Hepatocyte (in vitro differentiated cells): ENCODE measurements around the gene GLS2. TPM values are rescaled to one million over a fixed set of nuclear protein-coding genes. Genes with fewer than 3 reads are reported as not detected.

Experiments
- DNase-seq: peaks from one replicate; pipeline ENCODE4 v3.0.0-alpha.2; 2016; ENCODE audit warnings: low spot score
- H2AFZ ChIP-seq: fragments of 200-600 bp; sonication (generic); 2 replicates; pipeline ENCODE4 v1.6.0; 2016; ENCODE audit warnings: antibody characterized with exemption, mild to moderate bottlenecking
- H3K27ac ChIP-seq: fragments of 200-600 bp; sonication (generic); 2 replicates; pipeline ENCODE4 v1.5.1; 2016; ENCODE audit warnings: mild to moderate bottlenecking
- H3K27me3 ChIP-seq: fragments of 200-600 bp; sonication (generic); 2 replicates; pipeline ENCODE4 v1.6.1; 2016
- H3K36me3 ChIP-seq: fragments of 200-600 bp; sonication (generic); replicated peaks from 2 replicates; pipeline ENCODE4 v1.5.1; 2016; ENCODE audit warnings: low read depth; ENCODE audit not compliant: insufficient read depth
- H3K4me1 ChIP-seq: fragments of 200-600 bp; sonication (generic); 2 replicates; pipeline ENCODE4 v1.5.1; 2016; ENCODE audit warnings: mild to moderate bottlenecking, moderate library complexity; ENCODE audit not compliant: insufficient read depth
- H3K4me2 ChIP-seq: fragments of 200-600 bp; sonication (generic); 2 replicates; pipeline ENCODE4 v1.6.0; 2016
- H3K4me3 ChIP-seq: fragments of 200-600 bp; sonication (generic); 2 replicates; pipeline ENCODE4 v1.5.1; 2016; ENCODE audit warnings: mild to moderate bottlenecking
- H3K79me2 ChIP-seq: fragments of 200-600 bp; sonication (generic); 2 replicates; pipeline ENCODE4 v1.6.0; 2017; ENCODE audit warnings: mild to moderate bottlenecking
- H3K9me2 ChIP-seq: fragments of 200-600 bp; sonication (generic); replicated peaks from 2 replicates; pipeline ENCODE4 v1.6.0; 2017; ENCODE audit warnings: mild to moderate bottlenecking; ENCODE audit not compliant: insufficient read depth
- H3K9me3 ChIP-seq: fragments of 200-600 bp; sonication (generic); 2 replicates; pipeline ENCODE4 v1.5.1; 2016; ENCODE audit warnings: low read depth, mild to moderate bottlenecking
- H4K20me1 ChIP-seq: fragments of 200-600 bp; sonication (generic); 2 replicates; pipeline ENCODE4 v1.6.0; 2016; ENCODE audit warnings: mild to moderate bottlenecking; ENCODE audit not compliant: insufficient read depth, poor library complexity, severe bottlenecking
- EZH2 ChIP-seq: fragments of 200-600 bp; sonication (generic); IDR thresholded peaks from 2 replicates; pipeline ENCODE4 v1.6.1; 2016; ENCODE audit warnings: antibody characterized with exemption, mild to moderate bottlenecking, borderline replicate concordance
- EZH2phosphoT487 ChIP-seq: fragments of 200-600 bp; sonication (generic); IDR thresholded peaks from one replicate; pipeline ENCODE4 v1.6.1; 2018; ENCODE audit warnings: antibody characterized with exemption, mild to moderate bottlenecking, low read depth, moderate library complexity; ENCODE audit not compliant: unreplicated experiment, severe bottlenecking
- WGBS: methylation state at CpG from one replicate; pipeline ENCODE4 v1.1.6; 2016; ENCODE audit warnings: low lambda C conversion rate; ENCODE audit errors: missing lambda C conversion rate; 5-methylcytosine and 5-hydroxymethylcytosine counted together
- polyA plus RNA-seq: library from polyadenylated mRNA; unstranded; fragments of >200 nt; fragmentation: Nextera tagmentation; extraction: Ambion mirVana; gene quantifications from 2 replicates; pipeline ENCODE4 v1.2.1, GENCODE V29; 2016
- total RNA-seq: library from RNA; depleted of rRNA; stranded (reverse); fragments of >200 nt; gene quantifications from 2 replicates; pipeline ENCODE4 v1.2.3, GENCODE V29; 2014
- TF ChIP-seq, protein P1 (sequence below): fragments of 200-600 bp; sonication (generic); IDR thresholded peaks from 2 replicates; pipeline ENCODE4 v1.5.1; 2016; ENCODE audit warnings: antibody characterized with exemption, mild to moderate bottlenecking; ENCODE audit not compliant: poor library complexity

GLS2 gene
- total and polyA plus RNA-seq, 2 experiments from 2014 or later, result 3.5 to 6.4 TPM

DNA sequence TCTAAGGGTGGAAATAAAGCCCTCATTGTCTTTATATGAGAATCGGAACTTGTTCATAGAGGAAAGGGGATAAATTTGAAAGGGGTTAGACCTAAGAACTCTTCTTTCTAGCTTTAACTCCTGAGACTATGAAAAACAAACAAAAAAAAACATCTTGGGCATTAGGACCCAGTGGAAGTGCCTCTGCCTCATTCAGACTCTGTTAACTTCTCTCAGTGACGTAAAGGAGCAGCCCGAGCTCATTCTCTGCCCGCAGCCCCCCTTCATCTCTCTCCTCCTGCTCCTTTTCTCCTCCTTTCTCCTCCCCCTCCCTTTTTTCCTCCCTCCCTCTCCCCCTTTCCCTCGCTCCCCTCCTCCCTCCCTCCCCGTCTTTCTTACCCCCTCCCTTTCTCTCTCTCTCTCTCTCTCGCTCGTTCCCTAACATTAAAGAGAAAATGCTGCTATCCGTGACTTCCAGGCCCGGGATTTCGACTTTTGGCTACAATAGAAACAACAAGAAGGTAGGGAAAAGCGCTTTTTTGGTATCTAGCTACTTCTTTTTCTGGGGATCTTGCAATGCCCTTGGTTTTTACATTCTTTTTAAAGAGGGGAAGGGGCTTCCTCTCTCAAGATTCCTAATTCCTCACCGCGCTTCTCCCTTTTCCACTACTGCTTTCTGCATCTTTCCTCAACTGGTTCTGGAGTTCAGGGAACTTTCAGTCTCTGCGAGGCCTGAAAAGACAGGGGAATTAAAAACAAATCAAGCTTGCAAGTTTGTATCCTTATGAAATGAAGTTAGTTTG, 33.8 kb upstream of the GLS2 start, which contains the start of gene RBMS2:
Gene RBMS2, plus strand, starts transcription at position 231 of the 782 bp plus-strand sequence. Its CDS starts 204 bp downstream, at position 435.
- Histone ChIP-seq H3K4me1 (peaks cover 23% of the 10 kb centered on the region), H3K36me3 (no peaks in the 10 kb centered on the region)

DNA sequence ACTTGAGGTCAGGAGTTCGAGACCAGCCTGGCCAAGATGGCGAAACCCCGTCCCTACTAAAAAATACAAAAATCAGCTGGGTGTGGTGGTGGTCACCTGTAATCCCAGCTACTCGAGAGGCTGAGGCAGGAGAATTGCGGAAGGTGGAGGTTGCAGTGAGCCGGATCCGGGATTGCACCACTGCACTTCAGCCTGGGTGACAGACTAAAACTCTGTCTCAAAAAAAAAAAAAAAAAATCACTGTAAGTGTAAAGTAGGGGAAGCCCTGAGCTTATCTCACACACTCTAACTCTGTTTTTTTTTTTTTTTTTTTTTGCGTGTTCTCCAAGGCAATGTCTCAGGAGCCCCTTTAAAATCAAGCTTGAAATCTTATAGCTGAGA, 33.2 kb upstream of the GLS2 start:
- H3K4me3 ChIP-seq, result no peak overlapping the region

More for the DNA sequence above, 33.8 kb upstream of the GLS2 start, which contains the start of gene RBMS2:
- Histone ChIP-seq H3K9me3 (no peaks in the 10 kb centered on the region), H3K27me3 (no peaks in the 10 kb centered on the region), H4K20me1 (no peaks in the 10 kb centered on the region), H3K79me2 (peaks cover 43% of the 10 kb centered on the region), H3K9me2 (no peaks in the 10 kb centered on the region), H3K4me3 (peak within 1 kb of the TSS; percentile 67), H3K27ac (peak within 1 kb of the TSS; percentile 96), H3K4me2 (peak within 1 kb of the TSS; percentile 85), H2AFZ (peak within 1 kb of the TSS; percentile 77)
- 2% methylated on average over 11 of the region's 15 CpGs for WGBS
- peak; percentile 93 for DNase-seq
- TF ChIP-seq EZH2 (no peak), EZH2phosphoT487 (no peak)
- TF ChIP-seq, protein P1, sequence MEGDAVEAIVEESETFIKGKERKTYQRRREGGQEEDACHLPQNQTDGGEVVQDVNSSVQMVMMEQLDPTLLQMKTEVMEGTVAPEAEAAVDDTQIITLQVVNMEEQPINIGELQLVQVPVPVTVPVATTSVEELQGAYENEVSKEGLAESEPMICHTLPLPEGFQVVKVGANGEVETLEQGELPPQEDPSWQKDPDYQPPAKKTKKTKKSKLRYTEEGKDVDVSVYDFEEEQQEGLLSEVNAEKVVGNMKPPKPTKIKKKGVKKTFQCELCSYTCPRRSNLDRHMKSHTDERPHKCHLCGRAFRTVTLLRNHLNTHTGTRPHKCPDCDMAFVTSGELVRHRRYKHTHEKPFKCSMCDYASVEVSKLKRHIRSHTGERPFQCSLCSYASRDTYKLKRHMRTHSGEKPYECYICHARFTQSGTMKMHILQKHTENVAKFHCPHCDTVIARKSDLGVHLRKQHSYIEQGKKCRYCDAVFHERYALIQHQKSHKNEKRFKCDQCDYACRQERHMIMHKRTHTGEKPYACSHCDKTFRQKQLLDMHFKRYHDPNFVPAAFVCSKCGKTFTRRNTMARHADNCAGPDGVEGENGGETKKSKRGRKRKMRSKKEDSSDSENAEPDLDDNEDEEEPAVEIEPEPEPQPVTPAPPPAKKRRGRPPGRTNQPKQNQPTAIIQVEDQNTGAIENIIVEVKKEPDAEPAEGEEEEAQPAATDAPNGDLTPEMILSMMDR, result no peak

DNA sequence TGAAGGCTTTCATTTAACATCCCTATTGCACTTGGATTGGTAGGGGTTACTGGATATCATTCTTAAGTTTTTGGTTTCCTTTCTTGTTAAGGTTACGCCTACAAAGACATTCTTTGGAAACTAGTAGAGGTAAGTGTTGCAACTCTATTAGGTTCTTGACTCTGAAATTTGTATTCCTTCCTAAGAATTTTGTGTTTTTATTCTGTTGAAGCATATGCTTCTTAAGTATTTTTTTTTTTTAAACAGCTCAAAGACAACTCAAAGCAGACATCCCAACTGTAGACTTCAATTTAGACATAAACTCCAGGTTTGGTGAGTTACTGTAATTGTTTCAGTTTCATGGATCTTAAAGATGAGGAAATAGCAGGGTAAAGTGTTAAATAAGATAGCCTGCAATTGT, 32.5 kb upstream of the GLS2 start:
- Histone ChIP-seq H4K20me1 (no peaks in the 10 kb centered on the region), H3K9me3 (no peaks in the 10 kb centered on the region), H3K4me2 (no peak overlapping the region)

More for the DNA sequence above, 33.2 kb upstream of the GLS2 start:
- no peaks in the 10 kb centered on the region for H4K20me1 ChIP-seq
- no peaks in the 10 kb centered on the region for H3K9me2 ChIP-seq
- peak overlapping the region; percentile 77 for H2AFZ ChIP-seq
- H3K27me3 ChIP-seq, result no peaks in the 10 kb centered on the region
- H3K79me2 ChIP-seq, result peaks cover 40% of the 10 kb centered on the region
- no peak for TF ChIP-seq EZH2phosphoT487
- TF ChIP-seq, protein P1, result no peak
- TF ChIP-seq EZH2, result no peak
- H3K4me2 ChIP-seq, result peak overlapping the region; percentile 76
- H3K36me3 ChIP-seq, result no peaks in the 10 kb centered on the region
- peak overlapping the region; percentile 93 for H3K27ac ChIP-seq
- WGBS, result 74% methylated on average over 8 of the region's 8 CpGs
- no peak for DNase-seq
- H3K4me1 ChIP-seq, result peaks cover 19% of the 10 kb centered on the region
- no peaks in the 10 kb centered on the region for H3K9me3 ChIP-seq

More for the DNA sequence above, 32.5 kb upstream of the GLS2 start:
- H3K27ac ChIP-seq, result peak overlapping the region; percentile 93
- peaks cover 33% of the 10 kb centered on the region for H3K79me2 ChIP-seq
- H3K4me3 ChIP-seq, result no peak overlapping the region
- H3K36me3 ChIP-seq, result no peaks in the 10 kb centered on the region
- TF ChIP-seq EZH2phosphoT487 (no peak), EZH2 (no peak)
- TF ChIP-seq, protein P1, result no peak
- peak overlapping the region; percentile 29 for H2AFZ ChIP-seq
- DNase-seq, result no peak
- WGBS, result 92% methylated on average over 1 of the region's 1 CpG
- H3K9me2 ChIP-seq, result no peaks in the 10 kb centered on the region
- H3K4me1 ChIP-seq, result peaks cover 18% of the 10 kb centered on the region
- no peaks in the 10 kb centered on the region for H3K27me3 ChIP-seq
